ENCODE measurements around the gene RBM14.

DNA sequence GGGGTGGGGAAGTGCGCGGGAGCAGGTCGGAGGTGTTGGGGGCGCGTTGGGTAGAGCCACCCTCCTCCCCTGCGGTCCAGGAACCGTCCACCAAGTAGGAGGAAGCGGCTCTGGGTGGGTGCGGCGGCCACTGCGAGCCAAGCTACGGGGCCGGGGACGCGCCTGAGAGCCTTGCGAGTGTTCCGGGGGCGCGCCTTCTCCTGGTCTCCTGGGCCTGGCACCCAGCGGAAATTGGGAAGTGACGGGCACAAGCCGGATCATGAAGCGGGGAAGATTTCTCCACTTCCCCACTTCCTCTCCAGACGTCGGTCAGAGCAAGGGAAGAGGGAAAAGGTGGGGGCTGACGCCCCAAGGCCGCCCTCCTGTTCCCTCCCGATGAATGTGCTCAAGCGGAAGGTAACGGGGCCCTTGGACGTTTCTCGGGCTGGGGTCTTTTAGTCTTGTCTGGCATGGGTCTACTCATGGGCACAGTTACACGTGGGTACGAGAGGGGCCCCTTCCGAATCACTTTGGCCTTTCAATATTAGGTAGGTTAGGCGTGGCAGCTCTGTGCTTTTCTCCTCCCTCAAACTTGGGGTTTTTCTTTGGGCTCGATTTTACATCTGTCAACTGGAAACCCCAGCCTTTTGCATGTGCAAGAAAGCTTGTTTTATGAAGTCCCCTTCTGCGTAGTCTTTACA is 865 bp downstream of the RBM14 start:
- TF ChIP-seq, protein P1, sequence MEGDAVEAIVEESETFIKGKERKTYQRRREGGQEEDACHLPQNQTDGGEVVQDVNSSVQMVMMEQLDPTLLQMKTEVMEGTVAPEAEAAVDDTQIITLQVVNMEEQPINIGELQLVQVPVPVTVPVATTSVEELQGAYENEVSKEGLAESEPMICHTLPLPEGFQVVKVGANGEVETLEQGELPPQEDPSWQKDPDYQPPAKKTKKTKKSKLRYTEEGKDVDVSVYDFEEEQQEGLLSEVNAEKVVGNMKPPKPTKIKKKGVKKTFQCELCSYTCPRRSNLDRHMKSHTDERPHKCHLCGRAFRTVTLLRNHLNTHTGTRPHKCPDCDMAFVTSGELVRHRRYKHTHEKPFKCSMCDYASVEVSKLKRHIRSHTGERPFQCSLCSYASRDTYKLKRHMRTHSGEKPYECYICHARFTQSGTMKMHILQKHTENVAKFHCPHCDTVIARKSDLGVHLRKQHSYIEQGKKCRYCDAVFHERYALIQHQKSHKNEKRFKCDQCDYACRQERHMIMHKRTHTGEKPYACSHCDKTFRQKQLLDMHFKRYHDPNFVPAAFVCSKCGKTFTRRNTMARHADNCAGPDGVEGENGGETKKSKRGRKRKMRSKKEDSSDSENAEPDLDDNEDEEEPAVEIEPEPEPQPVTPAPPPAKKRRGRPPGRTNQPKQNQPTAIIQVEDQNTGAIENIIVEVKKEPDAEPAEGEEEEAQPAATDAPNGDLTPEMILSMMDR (IDR thresholded peaks at IDR 0.05), result no peak
- no peak for TF ChIP-seq POLR2A (IDR thresholded peaks at IDR 0.05)

All from Peyer's patch (tissue), 4 donors.